Right lobe of liver (tissue), 4 donors: ENCODE data around the gene EFCAB10.

Source experiments
- CTCF ChIP-seq, 4 donors: fragments of 200-600 bp in 3 of 4; fragments of 450-650 bp in 1 of 4; IDR thresholded peaks; one replicate each; pipeline versions ENCODE4 v1.5.1 to v1.8.0; 2016 to 2022; ENCODE audit warnings: antibody characterized with exemption in 4 of 4, mild to moderate bottlenecking in 2 of 4
- POLR2A ChIP-seq: fragments of 450-650 bp; IDR thresholded peaks from one replicate; pipeline ENCODE4 v1.6.1; 2017; ENCODE audit warnings: antibody characterized with exemption, mild to moderate bottlenecking
- donor health status: DM: no; HTN: no; CAD: no.
- donor health status: DM: no; HTN: no; CAD: no.
- donor health status: DM: no; HTN: yes; CAD: no.

- no peak for TF ChIP-seq POLR2A
- TF ChIP-seq CTCF (IDR thresholded peaks at IDR 0.05), result no peak
Observed at GRCh38 chr7:105619590-105619989, 38.3 kb upstream of the EFCAB10 start.
